PC-9 (cell line): ENCODE results near the gene RHBDL1.

Experiments
- CTCF ChIP-seq: fragments of 200-600 bp; sonication (generic); conservative IDR thresholded peaks from 2 replicates; pipeline ENCODE4 v1.6.1; 2017; ENCODE audit warnings: mixed run types, antibody characterized with exemption, mild to moderate bottlenecking, moderate library complexity
- EZH2 ChIP-seq: fragments of 200-600 bp; sonication (generic); IDR thresholded peaks from 2 replicates; pipeline ENCODE4 v1.8.0; 2017; ENCODE audit warnings: antibody characterized with exemption, low read depth

- TF ChIP-seq EZH2 (no peak), CTCF (no peak)
Observed at GRCh38 chr16:675884-676564, 553 bp downstream of the RHBDL1 start.
